Heart left ventricle (tissue), 16 donors: ENCODE data around the gene KLF8. TPM values are rescaled to one million over a fixed set of nuclear protein-coding genes. Genes with fewer than 3 reads are reported as not detected.

Experiments
- ATAC-seq, 4 donors: fragments of 200-7000 bp; cut with Tn5 transposase; one replicate each; pipeline ENCODE4 v1.9.1; 2020 to 2022; ENCODE audit warnings: moderate library complexity in 4 of 4, mild to moderate bottlenecking in 3 of 4, moderate number of reproducible peaks in 1 of 4
- DNase-seq, 5 donors: peaks; one replicate each; pipeline ENCODE4 v3.0.0-alpha.2; 2020
- H3K27ac ChIP-seq, 12 donors: fragments of 200-600 bp; sonication (generic) in 4 of 12; one replicate each; pipeline versions ENCODE4 v1.5.0 to v1.8.0; 2016 to 2022; ENCODE audit warnings: mild to moderate bottlenecking in 2 of 12
- H3K27me3 ChIP-seq, 9 donors: fragments of 200-600 bp; sonication (generic) in 2 of 9; one replicate each; pipeline versions ENCODE4 v1.5.1 to v1.8.0; 2016 to 2022; ENCODE audit warnings: mild to moderate bottlenecking in 3 of 9
- H3K36me3 ChIP-seq, 9 donors: fragments of 200-600 bp; sonication (generic) in 2 of 9; one replicate each; pipeline versions ENCODE4 v1.5.0 to v1.8.0; 2018 to 2022; ENCODE audit warnings: mild to moderate bottlenecking in 2 of 9
- H3K4me1 ChIP-seq, 12 donors: fragments of 200-600 bp; sonication (generic) in 4 of 12; one replicate each; pipeline versions ENCODE4 v1.5.0 to v1.8.0; 2016 to 2022; ENCODE audit warnings: mild to moderate bottlenecking in 3 of 12
- H3K4me3 ChIP-seq, 12 donors: fragments of 200-600 bp; sonication (generic) in 4 of 12; one replicate each; pipeline versions ENCODE4 v1.5.0 to v1.8.0; 2017 to 2022; ENCODE audit warnings: mild to moderate bottlenecking in 9 of 12, moderate library complexity in 4 of 12
- H3K9me3 ChIP-seq, 12 donors: fragments of 200-600 bp; sonication (generic) in 4 of 12; one replicate each; pipeline versions ENCODE4 v1.5.0 to v1.8.0; 2016 to 2022; ENCODE audit warnings: mild to moderate bottlenecking in 1 of 12
- POLR2A ChIP-seq, 2 donors: fragments of 450-650 bp; IDR thresholded peaks; one replicate each; pipeline ENCODE4 v1.6.1; 2017; ENCODE audit warnings: antibody characterized with exemption in 2 of 2, mild to moderate bottlenecking in 2 of 2, moderate library complexity in 2 of 2
- WGBS, 4 donors: extraction: QIAGEN DNeasy Blood & Tissue Kit in 2 of 4; methylation state at CpG; one replicate each; pipeline versions ENCODE4 v1.1.5 to v1.1.7; 2013 to 2018; 5-methylcytosine and 5-hydroxymethylcytosine counted together
- intact Hi-C, 10 donors: fragments of 100-400 bp; cut with DNase I; formaldehyde crosslinking; loops; one replicate each; pipeline versions ENCODE4 v1.11.1 to v1.14.2; 2022
- polyA plus RNA-seq, 2 donors: library from polyadenylated mRNA; stranded (reverse); fragments of 200-250 nt; gene quantifications; one replicate each; pipeline ENCODE4 v1.2.3, GENCODE V29; 2013
- total RNA-seq, 9 donors: library from RNA; depleted of rRNA in 2 of 9; stranded (reverse); fragments of >200 nt in 2 of 9; fragmentation: NEBNext Ultra II Directional in 3 of 9; extraction: Animal tissue kit (Norgen Biotek cat#: 25700) in 3 of 9; gene quantifications; one replicate each; pipeline versions ENCODE4 v1.1.0 to v1.2.4, GENCODE V29; 2016 to 2023
- TF ChIP-seq, protein P1 (sequence below), 12 donors: fragments of 200-600 bp; sonication (generic) in 4 of 12; IDR thresholded peaks; one replicate each; pipeline versions ENCODE4 v1.5.0 to v1.8.0; 2018 to 2022; ENCODE audit warnings: antibody characterized with exemption in 12 of 12, mild to moderate bottlenecking in 5 of 12
- donor health status: ischemic (EF 13 %, LVEDD 7.1; RV severe dilation, severe dysfunction).
- donor health status: healthy with polysubstance abuse.
- donor health status: DM: no; HTN: yes; CAD: no.
- donor health status: DM: no; HTN: no; CAD: no.
- donor health status: ischemic (EF 25% LVEDD 6.9; RV normal size, moderate dysfunction).
- donor health status: ischemic (EF 25% LVEDD 5.7; RV mildly dilated, moderate dysfunction).
- donor health status: healthy.
- donor health status: DM: yes; HTN: yes; CAD: no.
- donor health status: ischemic (EF 35%, LVEDD 5.7; RV mildly dilated, moderate dysfunction).
- donor health status: nonischemic (EF 11% LVEDD 7.7; RV severe dilation, severe dysfunction).
- donor health status: DM: yes; HTN: yes; CAD: no.
- donor health status: PGD.
- donor health status: ischemic (EF 29% LVEDD 5.4; RV normal size, mild dysfunction).
- donor health status: nonischemic (EF 23%, LVEDD 6.1; RV moderate dilation, normal function).

KLF8 gene
- total and polyA plus RNA-seq, 11 donors: 1.4 to 6.2 (median 2.6) TPM

DNA sequence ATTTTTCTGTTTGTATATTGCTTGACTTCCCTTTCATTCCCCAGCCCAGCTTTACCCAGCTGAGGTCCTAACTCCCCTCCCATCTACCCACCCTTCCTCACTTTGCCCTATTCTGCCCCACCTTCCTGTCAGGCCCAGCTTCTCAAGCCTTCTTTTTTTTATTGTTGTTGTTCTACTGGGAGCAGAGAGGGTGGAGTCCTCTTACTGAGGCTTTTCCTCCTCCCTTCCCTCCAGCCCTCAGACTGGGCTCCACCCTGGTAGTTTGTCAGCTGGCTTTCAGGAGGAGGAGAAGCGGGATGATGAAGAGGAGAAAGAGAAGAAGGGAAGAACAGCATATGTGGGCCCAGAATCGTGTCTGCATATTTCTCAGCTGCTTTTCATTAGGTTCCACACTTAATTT, 3.2 kb upstream of the KLF8 start:
- WGBS, 4 donors: 22 to 43% (median 34%) methylated on average over 2 of the region's 2 CpGs
- intact Hi-C loops: no loop called here
- no peaks in the 10 kb centered on the region for H3K36me3 ChIP-seq
- no peak for DNase-seq
- peaks cover 0 to 20% (median 0%) of the 10 kb centered on the region in 9 donors for H3K27me3 ChIP-seq
- ATAC-seq: peak in 3 of 4 donors; percentile 18 to 66 (median 35)
- peaks cover 0 to 27% (median 1%) of the 10 kb centered on the region in 12 donors for H3K4me1 ChIP-seq
- TF ChIP-seq, protein P1, sequence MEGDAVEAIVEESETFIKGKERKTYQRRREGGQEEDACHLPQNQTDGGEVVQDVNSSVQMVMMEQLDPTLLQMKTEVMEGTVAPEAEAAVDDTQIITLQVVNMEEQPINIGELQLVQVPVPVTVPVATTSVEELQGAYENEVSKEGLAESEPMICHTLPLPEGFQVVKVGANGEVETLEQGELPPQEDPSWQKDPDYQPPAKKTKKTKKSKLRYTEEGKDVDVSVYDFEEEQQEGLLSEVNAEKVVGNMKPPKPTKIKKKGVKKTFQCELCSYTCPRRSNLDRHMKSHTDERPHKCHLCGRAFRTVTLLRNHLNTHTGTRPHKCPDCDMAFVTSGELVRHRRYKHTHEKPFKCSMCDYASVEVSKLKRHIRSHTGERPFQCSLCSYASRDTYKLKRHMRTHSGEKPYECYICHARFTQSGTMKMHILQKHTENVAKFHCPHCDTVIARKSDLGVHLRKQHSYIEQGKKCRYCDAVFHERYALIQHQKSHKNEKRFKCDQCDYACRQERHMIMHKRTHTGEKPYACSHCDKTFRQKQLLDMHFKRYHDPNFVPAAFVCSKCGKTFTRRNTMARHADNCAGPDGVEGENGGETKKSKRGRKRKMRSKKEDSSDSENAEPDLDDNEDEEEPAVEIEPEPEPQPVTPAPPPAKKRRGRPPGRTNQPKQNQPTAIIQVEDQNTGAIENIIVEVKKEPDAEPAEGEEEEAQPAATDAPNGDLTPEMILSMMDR (IDR thresholded peaks at IDR 0.05): no peak
- no peak for TF ChIP-seq POLR2A (IDR thresholded peaks at IDR 0.05)
- no peak overlapping the region for H3K4me3 ChIP-seq
- H3K27ac ChIP-seq: peak overlapping the region in 6 of 12 donors; percentile 19 to 43 (median 36)
- H3K9me3 ChIP-seq: no peaks in the 10 kb centered on the region

DNA sequence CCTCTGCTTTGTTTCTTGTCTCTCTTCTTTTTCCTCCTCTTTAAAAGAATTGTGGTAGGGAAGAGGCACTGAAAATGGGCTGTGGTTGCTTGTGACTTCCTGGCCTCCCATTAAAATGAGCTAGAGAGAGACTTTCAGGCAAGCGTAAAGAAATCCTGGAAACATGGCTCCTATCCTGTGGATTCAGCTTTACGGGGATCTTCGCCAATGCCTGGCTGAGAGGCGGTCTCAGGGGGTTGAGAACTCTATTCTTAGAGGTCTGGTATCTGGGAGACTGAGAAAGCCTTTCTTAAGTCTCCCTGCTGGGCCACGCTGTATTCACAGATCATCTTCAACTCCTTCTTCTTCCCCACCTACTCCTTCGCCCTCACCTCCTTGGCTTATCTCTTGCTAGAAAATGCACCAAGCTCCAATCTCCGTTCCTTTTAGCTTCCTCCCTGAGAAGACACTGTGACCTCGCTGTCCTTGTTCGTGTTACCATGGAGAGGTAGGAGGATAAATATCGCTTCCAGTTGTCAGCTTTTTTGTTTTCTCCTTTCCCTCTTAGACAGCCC, 542 bp upstream of the KLF8 start:
- Histone ChIP-seq H3K27ac (peak overlapping the region in 7 of 12 donors; percentile 25 to 81 (median 75)), H3K4me1 (peaks cover 0 to 33% (median 1%) of the 10 kb centered on the region in 12 donors), H3K36me3 (no peaks in the 10 kb centered on the region), H3K9me3 (no peaks in the 10 kb centered on the region), H3K4me3 (peak overlapping the region in 11 of 12 donors; percentile 17 to 69 (median 55)), H3K27me3 (peaks cover 0 to 20% (median 0%) of the 10 kb centered on the region in 9 donors)
- 24 to 41% (median 33%) methylated on average over 10 of the region's 10 CpGs for WGBS, 4 donors
- ATAC-seq (no peak), DNase-seq (peak in 1 of 5 donors; percentile 19)
- no peak for TF ChIP-seq POLR2A (IDR thresholded peaks at IDR 0.05)
- TF ChIP-seq, protein P1 (IDR thresholded peaks at IDR 0.05): no peak
- intact Hi-C loops: loop anchor here in 2 of 10 donors (10.0 kb wide), 2 partner anchors 327 to 517 kb away; partner anchors contain the start of gene RRAGB (in 1 of the 2)

DNA sequence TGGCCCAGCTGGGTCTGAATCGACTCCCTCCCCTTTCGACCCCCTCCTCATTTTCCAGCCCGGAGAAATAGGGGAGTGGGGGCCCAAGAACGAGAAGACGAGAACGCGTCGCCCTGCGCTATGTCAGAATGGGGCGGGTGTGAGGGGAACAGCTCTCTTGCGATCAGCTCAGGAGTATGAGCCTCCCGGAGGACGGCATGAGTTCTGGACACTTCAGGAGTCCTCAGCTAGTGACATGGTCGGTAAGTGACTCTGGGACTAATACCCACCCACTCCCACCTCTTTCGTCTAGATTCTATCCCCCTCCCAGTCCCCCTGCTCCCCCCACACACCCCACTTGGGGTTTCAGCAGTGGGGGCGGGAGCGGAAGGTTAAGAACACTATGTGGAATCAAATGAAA, 944 bp downstream of the KLF8 start:
- H3K27me3 ChIP-seq: peaks cover 0 to 19% (median 0%) of the 10 kb centered on the region in 9 donors
- ATAC-seq (peak in 3 of 4 donors; percentile 29 to 72 (median 60)), DNase-seq (peak in 1 of 5 donors; percentile 32)
- intact Hi-C loops: loop anchor here in 2 of 10 donors (10.0 kb wide), 2 partner anchors 328 to 518 kb away; partner anchors contain the start of gene RRAGB (in 1 of the 2)
- WGBS, 4 donors: 6 to 52% (median 24%) methylated on average over 17 of the region's 17 CpGs
- H3K36me3 ChIP-seq: no peaks in the 10 kb centered on the region
- H3K9me3 ChIP-seq: no peaks in the 10 kb centered on the region
- peak overlapping the region; percentile 34 to 81 (median 70) for H3K27ac ChIP-seq
- H3K4me3 ChIP-seq: peak overlapping the region; percentile 13 to 69 (median 55)
- peaks cover 0 to 24% (median under 1%) of the 10 kb centered on the region in 12 donors for H3K4me1 ChIP-seq
- TF ChIP-seq, protein P1 (IDR thresholded peaks at IDR 0.05): no peak
- TF ChIP-seq POLR2A (IDR thresholded peaks at IDR 0.05): no peak

- DNase-seq (peak; percentile 42 to 71 (median 63)), ATAC-seq (peak; percentile 79 to 91 (median 88))
- peak overlapping the region in 11 of 12 donors; percentile 17 to 69 (median 55) for H3K4me3 ChIP-seq
- no peak for TF ChIP-seq POLR2A (IDR thresholded peaks at IDR 0.05)
- TF ChIP-seq, protein P1 (IDR thresholded peaks at IDR 0.05): peak in 2 of 12 donors; percentile 13 to 29
- no peaks in the 10 kb centered on the region for H3K36me3 ChIP-seq
- no peaks in the 10 kb centered on the region for H3K9me3 ChIP-seq
- H3K27me3 ChIP-seq: peaks cover 0 to 19% (median 0%) of the 10 kb centered on the region in 9 donors
- H3K27ac ChIP-seq: peak overlapping the region in 10 of 12 donors; percentile 30 to 81 (median 75)
- H3K4me1 ChIP-seq: peaks cover 0 to 20% (median 0%) of the 10 kb centered on the region in 12 donors
- WGBS, 4 donors: 16 to 29% (median 26%) methylated on average over 8 of the region's 8 CpGs
- intact Hi-C loops: loop anchor here in 2 of 10 donors (10.0 kb wide), 2 partner anchors 329 to 519 kb away; partner anchors contain the start of gene RRAGB (in 1 of the 2)
These were observed 1.5 kb downstream of the KLF8 start for GRCh38 chrX:56233682-56234081.
